ENCODE results near the gene CDYL2. TPM values are rescaled to one million over a fixed set of nuclear protein-coding genes. Genes with fewer than 3 reads are reported as not detected.
"Not testable (repeated sequence)": the region's sequence is repeated elsewhere in the genome, so short reads cannot be mapped to it uniquely, and the experiment has no call there.

The CDYL2 gene
- total RNA-seq, 1 donor from 2014 or later: 26.5 TPM

DNA sequence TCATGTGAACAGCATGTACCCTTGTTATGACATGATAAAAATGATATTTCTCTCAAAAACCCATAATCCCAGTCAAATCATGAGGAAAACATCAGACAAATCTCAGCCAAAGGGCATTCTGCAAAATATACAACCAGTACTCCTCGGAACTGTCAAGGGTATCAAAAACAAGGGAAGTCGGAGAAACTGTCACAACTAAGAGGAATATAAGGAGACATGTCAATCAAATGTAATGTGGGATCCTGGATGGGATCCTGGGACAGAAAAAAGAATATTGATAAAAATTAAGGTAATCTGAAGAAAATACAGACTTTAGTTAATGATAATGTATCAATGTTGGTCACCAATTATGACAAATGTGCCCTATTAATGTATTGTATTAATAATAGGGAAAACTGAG is 15.6 kb upstream of the CDYL2 start:
- no peak overlapping the region for H3K4me2 ChIP-seq (ENCODE audit: low read length)
- no peak for DNase-seq (ENCODE audit: low read depth)
- no peak overlapping the region for H3K4me3 ChIP-seq (ENCODE audit: insufficient read depth, low read depth, low read length)
- H3K36me3 Mint-ChIP-seq (ENCODE audit: low read depth, unreplicated experiment): no peaks in the 10 kb centered on the region
- H3K9me3 Mint-ChIP-seq (ENCODE audit: unreplicated experiment): peaks cover under 1% of the 10 kb centered on the region
- no peak for TF ChIP-seq EZH2 (IDR thresholded peaks at IDR 0.05; ENCODE audit: insufficient read depth, low read length)
- TF ChIP-seq, protein P1, sequence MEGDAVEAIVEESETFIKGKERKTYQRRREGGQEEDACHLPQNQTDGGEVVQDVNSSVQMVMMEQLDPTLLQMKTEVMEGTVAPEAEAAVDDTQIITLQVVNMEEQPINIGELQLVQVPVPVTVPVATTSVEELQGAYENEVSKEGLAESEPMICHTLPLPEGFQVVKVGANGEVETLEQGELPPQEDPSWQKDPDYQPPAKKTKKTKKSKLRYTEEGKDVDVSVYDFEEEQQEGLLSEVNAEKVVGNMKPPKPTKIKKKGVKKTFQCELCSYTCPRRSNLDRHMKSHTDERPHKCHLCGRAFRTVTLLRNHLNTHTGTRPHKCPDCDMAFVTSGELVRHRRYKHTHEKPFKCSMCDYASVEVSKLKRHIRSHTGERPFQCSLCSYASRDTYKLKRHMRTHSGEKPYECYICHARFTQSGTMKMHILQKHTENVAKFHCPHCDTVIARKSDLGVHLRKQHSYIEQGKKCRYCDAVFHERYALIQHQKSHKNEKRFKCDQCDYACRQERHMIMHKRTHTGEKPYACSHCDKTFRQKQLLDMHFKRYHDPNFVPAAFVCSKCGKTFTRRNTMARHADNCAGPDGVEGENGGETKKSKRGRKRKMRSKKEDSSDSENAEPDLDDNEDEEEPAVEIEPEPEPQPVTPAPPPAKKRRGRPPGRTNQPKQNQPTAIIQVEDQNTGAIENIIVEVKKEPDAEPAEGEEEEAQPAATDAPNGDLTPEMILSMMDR (IDR thresholded peaks at IDR 0.05; ENCODE audit: insufficient read depth, low read depth, low read length): no peak
- H3K27me3 ChIP-seq (ENCODE audit: insufficient read depth, low read length): peaks cover 2% of the 10 kb centered on the region
- no peaks in the 10 kb centered on the region for H3K4me1 Mint-ChIP-seq (ENCODE audit: low read depth, unreplicated experiment)
- H3K27ac ChIP-seq (ENCODE audit: low read depth, low read length): no peak overlapping the region
- no peak overlapping the region for H3K4me3 Mint-ChIP-seq (ENCODE audit: unreplicated experiment)
- no peaks in the 10 kb centered on the region for H3K79me2 ChIP-seq (ENCODE audit: insufficient read depth, low read length)
- no peak overlapping the region for H3K27ac Mint-ChIP-seq (ENCODE audit: unreplicated experiment)
- H3K9ac ChIP-seq (ENCODE audit: low read length): no peak overlapping the region
- no peaks in the 10 kb centered on the region for H3K27me3 Mint-ChIP-seq (ENCODE audit: low read depth, unreplicated experiment)
- H4K20me1 ChIP-seq (ENCODE audit: insufficient read depth, low read length): no peaks in the 10 kb centered on the region
- no peaks in the 10 kb centered on the region for H3K4me1 ChIP-seq (ENCODE audit: insufficient read depth, low read length)
- FAIRE-seq: no peak
- H3K9me3 ChIP-seq (ENCODE audit: insufficient read depth, low read depth, low read length): no peaks in the 10 kb centered on the region
- no peaks in the 10 kb centered on the region for H3K36me3 ChIP-seq (ENCODE audit: insufficient read depth, low read length)
- H2AFZ ChIP-seq (ENCODE audit: low read depth, low read length): no peak overlapping the region

DNA sequence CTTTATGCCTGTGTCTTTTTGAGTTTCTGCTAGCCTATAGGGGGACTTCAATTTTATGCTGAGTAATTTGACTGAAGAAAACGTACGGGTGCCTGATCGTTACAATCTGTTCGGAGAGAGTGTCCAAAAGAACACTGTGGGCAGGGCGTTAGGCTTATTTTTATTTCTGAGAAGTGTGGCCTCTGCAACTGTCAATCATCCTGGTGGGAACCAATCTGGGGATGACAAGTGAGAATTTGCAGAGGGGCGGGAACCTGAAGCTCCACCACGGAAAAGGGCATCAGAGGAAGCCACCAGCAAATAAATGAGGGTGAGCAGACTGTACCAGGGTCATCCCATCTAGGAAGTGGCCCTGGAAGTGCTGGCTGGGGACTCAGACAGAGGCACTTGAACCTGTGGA is 12.0 kb upstream of the CDYL2 start:
- no peaks in the 10 kb centered on the region for H4K20me1 ChIP-seq (ENCODE audit: insufficient read depth, low read length)
- H3K27me3 ChIP-seq (ENCODE audit: insufficient read depth, low read length): peaks cover 2% of the 10 kb centered on the region
- no peaks in the 10 kb centered on the region for H3K4me1 ChIP-seq (ENCODE audit: insufficient read depth, low read length)
- TF ChIP-seq, protein P1 (IDR thresholded peaks at IDR 0.05; ENCODE audit: insufficient read depth, low read depth, low read length): no peak
- no peak overlapping the region for H3K27ac ChIP-seq (ENCODE audit: low read depth, low read length)
- no peak overlapping the region for H3K4me2 ChIP-seq (ENCODE audit: low read length)
- Mint-ChIP-seq H3K4me1 (ENCODE audit: low read depth, unreplicated experiment) (no peaks in the 10 kb centered on the region), H3K27ac (ENCODE audit: unreplicated experiment) (no peak overlapping the region), H3K4me3 (ENCODE audit: unreplicated experiment) (no peak overlapping the region), H3K36me3 (ENCODE audit: low read depth, unreplicated experiment) (no peaks in the 10 kb centered on the region), H3K27me3 (ENCODE audit: low read depth, unreplicated experiment) (no peaks in the 10 kb centered on the region), H3K9me3 (ENCODE audit: unreplicated experiment) (peaks cover 7% of the 10 kb centered on the region)
- no peak for DNase-seq (ENCODE audit: low read depth)
- H3K36me3 ChIP-seq (ENCODE audit: insufficient read depth, low read length): no peaks in the 10 kb centered on the region
- FAIRE-seq: no peak
- H3K9ac ChIP-seq (ENCODE audit: low read length): no peak overlapping the region
- H2AFZ ChIP-seq (ENCODE audit: low read depth, low read length): no peak overlapping the region
- H3K9me3 ChIP-seq (ENCODE audit: insufficient read depth, low read depth, low read length): no peaks in the 10 kb centered on the region
- H3K79me2 ChIP-seq (ENCODE audit: insufficient read depth, low read length): no peaks in the 10 kb centered on the region
- H3K4me3 ChIP-seq (ENCODE audit: insufficient read depth, low read depth, low read length): no peak overlapping the region

DNA sequence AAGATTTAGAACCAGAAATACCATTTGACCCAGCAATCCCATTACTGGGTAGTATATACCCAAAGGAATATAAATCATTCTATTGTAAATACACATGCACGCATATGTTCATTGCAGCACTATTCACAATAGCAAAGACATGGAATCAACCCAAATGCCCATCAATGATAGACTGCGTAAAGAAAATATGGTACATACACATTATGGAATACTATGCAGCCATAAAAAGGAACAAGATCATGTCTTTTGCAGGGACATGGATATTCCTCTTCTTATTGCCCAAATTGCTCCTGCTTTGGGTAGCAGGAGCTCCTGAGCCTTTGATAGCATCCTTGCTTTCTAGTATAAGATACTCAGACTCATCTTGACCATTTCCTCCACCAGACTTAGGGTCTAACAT is 10.9 kb upstream of the CDYL2 start:
- H3K27me3 ChIP-seq (ENCODE audit: insufficient read depth, low read length); H3K79me2 ChIP-seq (ENCODE audit: insufficient read depth, low read length); FAIRE-seq; H3K9me3 Mint-ChIP-seq (ENCODE audit: unreplicated experiment); DNase-seq (ENCODE audit: low read depth); H3K27me3 Mint-ChIP-seq (ENCODE audit: low read depth, unreplicated experiment); H3K9me3 ChIP-seq (ENCODE audit: insufficient read depth, low read depth, low read length); H3K4me3 ChIP-seq (ENCODE audit: insufficient read depth, low read depth, low read length); H3K27ac ChIP-seq (ENCODE audit: low read depth, low read length); H3K36me3 ChIP-seq (ENCODE audit: insufficient read depth, low read length); H3K27ac Mint-ChIP-seq (ENCODE audit: unreplicated experiment); H3K36me3 Mint-ChIP-seq (ENCODE audit: low read depth, unreplicated experiment); H3K4me2 ChIP-seq (ENCODE audit: low read length); H3K4me3 Mint-ChIP-seq (ENCODE audit: unreplicated experiment); H3K4me1 Mint-ChIP-seq (ENCODE audit: low read depth, unreplicated experiment); H3K4me1 ChIP-seq (ENCODE audit: insufficient read depth, low read length); H2AFZ ChIP-seq (ENCODE audit: low read depth, low read length); H3K9ac ChIP-seq (ENCODE audit: low read length); H4K20me1 ChIP-seq (ENCODE audit: insufficient read depth, low read length): not testable (repeated sequence)
